HG03280 (cell line): ENCODE measurements around the gene PIK3CG.
"Not testable (repeated sequence)": the region's sequence is repeated elsewhere in the genome, so short reads cannot be mapped to it uniquely, and the experiment has no call there.

Experiments used
- ATAC-seq: cut with Tn5 transposase; IDR thresholded peaks from one replicate; pipeline ENCODE4 v1.9.1; 2021; ENCODE audit warnings: mild to moderate bottlenecking, moderate library complexity; ENCODE audit not compliant: unreplicated experiment

Gene PIK3CG

GRCh38 chr7:106929616-106930015 lies 64.5 kb downstream of the PIK3CG start:
- not testable (repeated sequence) for ATAC-seq

- no peak for ATAC-seq
Observed at GRCh38 chr7:106936236-106936635, 71.2 kb downstream of the PIK3CG start.

DNA sequence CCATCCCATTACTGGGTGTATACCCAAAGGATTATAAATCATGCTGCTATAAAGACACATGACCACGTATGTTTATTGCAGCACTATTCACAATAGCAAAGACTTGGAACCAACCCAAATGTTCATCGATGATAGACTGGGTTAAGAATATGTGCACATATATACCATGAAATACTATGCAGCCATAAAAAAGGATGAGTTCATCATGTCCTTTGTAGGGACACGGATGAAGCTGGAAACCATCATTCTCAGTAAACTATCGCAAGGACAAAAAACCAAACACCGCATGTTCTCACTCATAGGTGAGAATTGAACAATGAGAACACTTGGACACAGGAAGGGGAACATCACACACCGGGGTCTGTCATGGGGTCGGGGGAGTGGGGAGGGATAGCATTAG lies 73.0 kb downstream of the PIK3CG start:
- ATAC-seq = not testable (repeated sequence)

GRCh38 chr7:106938803-106939202 lies 73.7 kb downstream of the PIK3CG start:
- no peak for ATAC-seq

DNA sequence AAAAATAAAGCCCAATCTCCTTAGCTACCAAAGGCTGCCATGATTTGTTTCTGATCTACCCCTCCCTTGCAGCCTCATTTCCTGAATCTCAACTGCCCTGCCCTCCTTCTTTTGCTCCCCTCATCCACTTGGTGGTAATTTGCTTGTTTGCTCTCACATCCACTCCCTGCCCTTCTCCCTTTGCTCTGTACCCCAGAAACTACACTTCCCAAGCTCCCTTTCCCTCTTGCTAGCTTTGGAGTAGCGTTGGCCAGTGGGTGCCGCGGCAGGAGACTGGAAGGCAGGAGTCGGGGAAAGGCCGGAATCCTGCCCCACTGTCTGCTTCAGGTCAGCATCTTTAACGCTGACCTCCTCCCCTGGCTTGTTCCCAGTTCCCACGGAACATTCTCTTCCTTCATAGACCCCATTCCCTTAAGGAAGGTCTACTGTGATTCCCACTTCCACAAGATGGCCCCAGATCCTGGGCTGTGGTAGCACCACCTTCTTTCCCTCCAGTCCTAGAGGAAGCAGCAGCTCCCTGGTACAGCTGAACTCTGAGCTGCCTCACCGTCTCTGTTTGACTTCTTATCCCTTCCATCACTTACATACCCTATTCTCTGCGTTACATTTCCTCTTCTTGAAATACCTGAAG lies 79.1 kb downstream of the PIK3CG start:
- ATAC-seq = no peak

DNA sequence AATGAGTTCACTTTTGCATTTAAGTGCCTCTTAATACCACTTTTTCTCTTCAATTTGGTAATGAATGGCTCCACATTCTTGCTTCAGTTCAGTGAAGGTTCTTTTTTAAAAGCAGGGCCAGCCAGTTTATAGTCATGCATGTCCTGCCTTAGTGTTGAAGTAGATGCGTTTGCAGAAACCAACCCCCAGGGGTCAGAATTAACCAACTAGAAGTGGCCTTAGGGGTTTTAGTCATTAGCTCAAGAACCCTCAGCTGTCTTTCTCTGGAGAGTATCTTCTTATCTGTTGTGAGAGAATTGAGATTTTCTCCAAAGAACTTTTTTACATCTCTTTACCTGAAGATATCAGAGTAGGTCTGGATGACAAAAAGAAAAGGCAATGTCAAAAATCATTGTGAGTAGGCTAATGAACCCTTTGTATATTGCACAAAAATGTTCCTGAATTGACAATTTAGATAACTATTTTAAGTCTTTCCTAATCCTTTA lies 82.2 kb downstream of the PIK3CG start:
- ATAC-seq = peak; percentile 59

DNA sequence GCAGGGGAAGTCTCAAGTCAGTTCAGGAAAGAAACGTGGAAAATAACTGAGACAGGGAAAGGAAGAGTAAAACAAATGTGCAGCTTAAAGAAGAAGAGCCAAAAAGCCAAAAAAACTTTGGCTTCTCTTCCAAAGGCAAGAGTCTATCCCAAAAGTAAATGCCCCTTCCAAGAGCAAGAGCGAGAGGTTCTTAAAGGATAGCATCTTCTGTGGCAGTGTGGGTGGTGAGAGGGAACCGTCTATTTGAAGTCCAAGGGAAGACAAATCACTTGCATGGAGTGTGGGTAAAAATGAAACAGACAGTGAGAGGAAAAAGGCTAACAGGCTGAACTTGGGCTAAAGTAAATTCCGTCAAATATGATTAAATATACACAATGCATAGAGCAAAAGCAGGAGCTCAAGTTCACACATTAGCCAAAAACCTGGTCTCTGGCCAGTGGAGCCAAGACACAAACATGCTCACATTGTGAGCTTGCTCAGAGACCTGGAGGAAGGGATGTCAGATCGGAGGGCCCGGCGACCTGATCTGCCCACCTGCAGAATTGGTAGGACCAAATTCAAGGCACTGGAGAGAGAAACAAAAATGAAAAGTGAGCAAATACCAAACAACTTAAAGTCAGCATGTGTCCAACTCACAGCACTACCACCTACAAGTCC lies 87.0 kb downstream of the PIK3CG start:
- no peak for ATAC-seq

- ATAC-seq = no peak
Observed at GRCh38 chr7:106952658-106953231, 87.7 kb downstream of the PIK3CG start.

DNA sequence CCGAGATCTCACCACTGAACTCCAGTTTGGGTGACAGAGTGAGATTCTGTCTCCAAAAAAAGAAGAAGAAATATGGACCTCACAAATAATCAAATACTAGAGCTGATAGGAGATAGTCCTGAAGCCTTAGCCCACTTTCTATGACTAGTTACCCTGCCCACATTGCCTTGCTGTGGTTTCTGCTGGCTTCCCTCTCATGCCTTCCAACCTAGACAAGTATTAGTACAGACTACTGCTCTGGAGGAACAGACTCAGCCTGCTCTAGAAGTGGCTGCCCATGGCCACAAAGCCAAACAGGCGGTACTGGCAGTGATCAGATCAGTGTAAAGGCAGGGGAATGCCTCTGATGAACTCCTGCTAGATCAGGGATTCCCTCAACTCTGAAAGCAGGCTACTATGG lies 89.8 kb downstream of the PIK3CG start:
- no peak for ATAC-seq

GRCh38 chr7:106955857-106956256 lies 90.8 kb downstream of the PIK3CG start:
- not testable (repeated sequence) for ATAC-seq
